HFFc6 (cell line): Measurements from ENCODE around the gene HDAC10. TPM values are rescaled to one million over a fixed set of nuclear protein-coding genes. Genes with fewer than 3 reads are reported as not detected.

ENCODE experiments used
- DNase-seq: peaks from one replicate; pipeline ENCODE4 v3.0.0-alpha.2; 2018
- H3K27ac Mint-ChIP-seq: 2 replicates; pipeline ENCODE4 v1.8.0; 2020; ENCODE audit warnings: mild to moderate bottlenecking, mixed read lengths
- H3K27me3 Mint-ChIP-seq: 2 replicates; pipeline ENCODE4 v1.8.0; 2021; ENCODE audit warnings: mild to moderate bottlenecking, moderate library complexity, mixed read lengths; ENCODE audit not compliant: insufficient read depth
- H3K36me3 Mint-ChIP-seq: 2 replicates; pipeline ENCODE4 v1.8.0; 2021; ENCODE audit warnings: low read depth, mixed read lengths
- H3K4me1 Mint-ChIP-seq: 2 replicates; pipeline ENCODE4 v1.8.0; 2020; ENCODE audit warnings: low read depth, mixed read lengths
- H3K4me3 Mint-ChIP-seq: 2 replicates; pipeline ENCODE4 v1.8.0; 2020; ENCODE audit warnings: mild to moderate bottlenecking, moderate library complexity, mixed read lengths
- H3K9me3 Mint-ChIP-seq: 2 replicates; pipeline ENCODE4 v1.8.0; 2020; ENCODE audit warnings: mild to moderate bottlenecking, mixed read lengths
- CTCF ChIP-seq: fragments of 200-600 bp; sonication (generic); IDR thresholded peaks from 2 replicates; pipeline ENCODE4 v1.5.0; 2021; ENCODE audit warnings: antibody characterized with exemption, mild to moderate bottlenecking
- total RNA-seq, 6 experiments: library from RNA; stranded (reverse); fragmentation: NEBNext Ultra II Directional; extraction: Animal tissue kit (Norgen Biotek cat#: 25700); gene quantifications; 2 replicates in 1 of 6; 3 replicates in 5 of 6; pipeline ENCODE4 v1.2.3, GENCODE V29; 2021

The HDAC10 gene
- total RNA-seq, 6 experiments from 2014 or later: 24.2 to 30.9 (median 28.9) TPM

- Mint-ChIP-seq H3K4me3 (no peak overlapping the region), H3K27me3 (peaks cover under 1% of the 10 kb centered on the region), H3K27ac (no peak overlapping the region), H3K9me3 (no peaks in the 10 kb centered on the region), H3K36me3 (peaks cover 7% of the 10 kb centered on the region), H3K4me1 (no peaks in the 10 kb centered on the region)
- no peak for DNase-seq
- TF ChIP-seq CTCF: no peak
These were observed 28.6 kb downstream of the HDAC10 start for GRCh38 chr22:50222508-50222907.

- H3K27ac Mint-ChIP-seq: no peak overlapping the region
- H3K9me3 Mint-ChIP-seq: no peaks in the 10 kb centered on the region
- no peaks in the 10 kb centered on the region for H3K4me1 Mint-ChIP-seq
- no peak overlapping the region for H3K4me3 Mint-ChIP-seq
- H3K36me3 Mint-ChIP-seq: peaks cover 7% of the 10 kb centered on the region
- peak; percentile 37 for TF ChIP-seq CTCF
- H3K27me3 Mint-ChIP-seq: peaks cover 2% of the 10 kb centered on the region
- no peak for DNase-seq
These were observed 29.4 kb downstream of the HDAC10 start for GRCh38 chr22:50221410-50222300.

DNA sequence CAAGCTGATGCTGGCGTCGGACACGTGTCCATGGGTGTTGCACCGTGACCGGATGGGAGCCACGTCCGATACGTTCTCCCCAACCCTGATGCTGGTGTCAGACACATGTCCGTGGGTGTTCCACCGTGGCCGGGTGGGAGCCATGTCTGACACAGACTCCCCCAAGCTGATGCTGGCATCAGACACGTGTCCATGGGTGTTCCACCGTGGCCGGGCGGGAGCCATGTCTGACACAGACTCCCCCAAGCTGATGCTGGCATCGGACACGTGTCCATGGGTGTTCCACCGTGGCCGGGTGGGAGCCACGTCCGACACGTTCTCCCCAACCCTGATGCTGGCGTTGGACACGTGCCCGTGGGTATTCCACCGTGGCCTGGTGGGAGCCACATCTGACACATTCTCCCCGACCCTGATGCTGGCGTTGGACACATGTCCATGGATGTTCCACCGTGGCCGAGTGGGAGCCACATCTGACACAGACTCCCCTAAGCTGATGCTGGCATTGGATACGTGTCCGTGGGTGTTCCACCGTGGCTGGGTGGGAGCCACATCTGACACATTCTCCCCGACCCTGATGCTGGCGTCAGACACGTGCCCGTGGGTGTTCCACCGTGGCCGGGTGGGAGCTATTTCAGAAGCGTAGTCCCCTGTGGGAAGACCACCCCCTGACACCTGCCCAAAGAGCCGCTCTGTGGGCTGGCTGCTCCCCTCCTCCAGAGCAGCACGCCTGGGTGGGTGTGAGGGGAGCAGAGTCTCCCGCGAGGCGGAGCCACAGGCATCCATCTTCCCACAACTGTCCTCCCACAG is 30.3 kb downstream of the HDAC10 start:
- TF ChIP-seq CTCF: no peak
- H3K9me3 Mint-ChIP-seq: no peaks in the 10 kb centered on the region
- no peak overlapping the region for H3K27ac Mint-ChIP-seq
- H3K4me1 Mint-ChIP-seq: no peaks in the 10 kb centered on the region
- H3K36me3 Mint-ChIP-seq: peaks cover 7% of the 10 kb centered on the region
- H3K4me3 Mint-ChIP-seq: no peak overlapping the region
- H3K27me3 Mint-ChIP-seq: peaks cover 2% of the 10 kb centered on the region
- DNase-seq: no peak

DNA sequence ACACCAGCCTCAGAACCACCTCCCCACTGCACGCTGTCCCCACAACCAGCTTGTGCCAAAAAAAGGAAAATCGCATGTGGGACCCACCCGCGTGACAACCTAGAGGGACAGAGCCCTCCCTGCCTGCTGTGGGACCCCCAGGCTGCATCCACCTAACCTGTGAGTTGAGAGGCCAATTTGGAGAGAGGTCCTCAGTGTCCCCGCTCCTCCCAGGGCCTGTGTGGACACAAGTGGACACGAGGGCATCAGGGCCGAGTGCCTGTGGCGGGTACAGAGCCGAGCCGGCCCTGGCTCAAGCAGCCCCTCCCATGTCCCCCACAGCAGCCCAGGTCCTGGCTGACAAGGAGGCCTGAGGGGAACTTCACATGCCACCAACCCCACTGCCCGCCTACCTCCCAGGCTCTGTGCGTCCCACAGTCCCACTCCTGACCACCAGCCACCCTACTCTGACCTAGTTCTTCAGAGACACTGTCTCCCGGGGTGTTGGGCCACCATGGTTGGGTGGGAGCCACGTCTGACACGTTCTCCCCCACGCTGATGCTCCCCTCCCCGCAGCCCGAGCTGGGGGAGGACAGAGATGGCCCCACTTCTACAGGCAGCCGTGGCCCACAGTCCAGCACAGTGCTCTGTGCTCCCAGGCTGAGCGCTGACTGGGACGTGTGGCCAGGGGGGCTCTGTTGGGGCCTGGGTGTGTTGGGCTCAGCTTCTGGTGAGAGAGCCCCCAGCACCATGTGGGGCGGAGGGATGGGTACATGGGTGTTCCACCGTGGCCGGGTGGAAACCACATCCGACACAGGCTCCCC is 31.1 kb downstream of the HDAC10 start:
- peaks cover 9% of the 10 kb centered on the region for H3K36me3 Mint-ChIP-seq

More for the DNA sequence above, 31.1 kb downstream of the HDAC10 start:
- Mint-ChIP-seq H3K27me3 (peaks cover 2% of the 10 kb centered on the region), H3K4me3 (no peak overlapping the region), H3K27ac (no peak overlapping the region; the same call in 1 of the 2 replicates), H3K4me1 (no peaks in the 10 kb centered on the region), H3K9me3 (no peaks in the 10 kb centered on the region)
- DNase-seq: no peak
- no peak for TF ChIP-seq CTCF
